Glomerular endothelial cell (primary cell): ENCODE data around the gene TBC1D2B. TPM values are rescaled to one million over a fixed set of nuclear protein-coding genes. Genes with fewer than 3 reads are reported as not detected.

Experiments used
- DNase-seq: peaks from one replicate; pipeline ENCODE4 v3.0.0-alpha.2; 2011; ENCODE audit warnings: low read depth, low spot score; ENCODE audit errors: extremely low read depth
- total RNA-seq: library from RNA; depleted of rRNA; stranded (reverse); fragments of >200 nt; gene quantifications from 2 replicates; pipeline ENCODE4 v1.2.3, GENCODE V29; 2015

TBC1D2B gene
- total RNA-seq, 1 donor from 2014 or later, result 41.5 TPM

DNA sequence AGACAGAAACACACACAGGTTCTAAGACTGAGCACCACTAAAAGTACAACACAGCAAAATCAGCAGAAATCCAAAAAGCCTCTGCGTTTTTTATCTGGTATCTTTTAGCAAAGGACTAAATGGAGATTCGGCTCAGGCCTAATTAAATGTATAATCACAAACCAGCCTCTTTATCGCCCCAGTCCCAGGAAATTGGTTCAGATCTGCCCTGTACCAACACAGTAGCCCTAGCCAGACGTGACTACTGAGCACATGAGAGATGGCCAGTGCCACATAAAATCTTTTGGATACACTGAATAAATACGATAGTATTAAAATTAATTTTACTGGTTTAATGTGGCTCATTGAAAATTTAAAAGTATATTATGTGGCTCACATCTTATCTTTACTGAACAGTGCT is 19.7 kb downstream of the TBC1D2B start:
- no peak for DNase-seq

DNA sequence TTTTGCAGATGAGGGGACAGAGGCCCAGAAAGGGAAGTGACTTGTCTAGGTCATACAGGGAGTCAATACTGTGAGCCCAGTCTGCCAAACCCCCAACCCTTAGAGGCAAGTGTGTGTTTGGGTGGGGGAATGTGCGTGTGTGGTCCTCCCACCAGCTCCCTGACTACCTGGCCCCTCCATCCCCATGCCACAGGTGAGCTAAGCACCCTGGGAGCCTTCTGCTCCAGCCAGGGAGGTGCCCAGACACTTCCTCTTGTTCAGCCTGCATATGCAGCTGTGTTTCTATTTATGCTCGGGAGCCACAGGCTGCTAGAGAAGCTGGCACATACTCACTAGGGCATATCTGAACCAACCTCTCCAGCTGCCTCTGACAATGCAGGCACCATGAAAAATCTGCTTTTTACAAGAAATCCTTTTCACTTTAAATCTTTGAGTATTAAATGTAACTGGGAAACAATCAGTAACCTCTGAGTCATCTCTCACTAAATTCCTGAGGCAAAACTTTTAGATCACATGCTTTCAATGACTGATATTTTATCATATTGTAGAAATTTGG is 20.7 kb downstream of the TBC1D2B start:
- DNase-seq, result no peak

- DNase-seq, result no peak
Measured at GRCh38 chr15:78055919-78056713, 21.4 kb downstream of the TBC1D2B start.

- no peak for DNase-seq
Measured at GRCh38 chr15:78054966-78055365, 22.5 kb downstream of the TBC1D2B start.

- DNase-seq, result no peak
Measured at GRCh38 chr15:78054518-78054917, 23.0 kb downstream of the TBC1D2B start.

GRCh38 chr15:78052545-78052944 is 25.0 kb downstream of the TBC1D2B start:
- DNase-seq, result no peak

GRCh38 chr15:78052001-78052401 is 25.5 kb downstream of the TBC1D2B start:
- no peak for DNase-seq

DNA sequence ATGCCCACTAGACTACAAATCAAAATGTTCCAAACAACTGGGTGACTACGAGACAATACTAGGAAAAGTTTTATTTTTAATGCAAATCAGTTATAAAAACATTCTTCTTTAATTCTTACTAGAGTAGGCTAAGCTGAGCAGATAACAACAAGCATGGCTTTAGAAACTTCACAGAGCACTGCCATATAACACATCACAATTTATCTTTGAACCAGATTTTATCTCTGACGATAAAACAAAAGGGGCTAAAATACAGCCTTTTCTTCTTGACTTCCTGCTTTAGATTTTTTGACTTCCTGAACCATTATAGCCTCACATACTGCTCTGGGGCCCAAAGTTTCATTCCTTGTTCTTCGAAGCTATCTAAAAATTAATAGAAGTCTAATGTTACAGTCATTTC is 25.9 kb downstream of the TBC1D2B start:
- no peak for DNase-seq

DNA sequence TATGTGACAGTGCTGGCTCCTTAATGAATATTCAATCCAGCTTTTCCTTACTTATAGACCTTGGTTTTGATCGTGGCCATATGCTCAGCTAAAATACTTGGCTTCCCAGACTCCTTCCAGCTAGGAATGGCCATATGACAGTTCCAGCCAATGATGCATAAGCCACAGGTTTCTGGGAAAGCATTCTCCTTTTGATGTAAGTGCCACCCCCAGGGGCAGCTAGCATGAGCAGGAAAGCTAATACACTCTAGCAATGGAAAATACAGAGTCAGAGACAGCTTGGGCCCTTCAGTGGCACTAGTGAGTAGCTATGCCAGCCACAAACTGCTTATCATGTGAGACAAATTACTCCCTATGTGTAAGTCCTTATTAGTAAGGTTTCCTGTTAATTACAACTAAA is 26.7 kb downstream of the TBC1D2B start:
- DNase-seq, result no peak

- DNase-seq, result no peak
Measured at GRCh38 chr15:78050441-78050809, 27.1 kb downstream of the TBC1D2B start.

GRCh38 chr15:78049691-78050440 is 27.6 kb downstream of the TBC1D2B start:
- no peak for DNase-seq

- DNase-seq, result no peak
Measured at GRCh38 chr15:78048628-78048920, 28.9 kb downstream of the TBC1D2B start.

DNA sequence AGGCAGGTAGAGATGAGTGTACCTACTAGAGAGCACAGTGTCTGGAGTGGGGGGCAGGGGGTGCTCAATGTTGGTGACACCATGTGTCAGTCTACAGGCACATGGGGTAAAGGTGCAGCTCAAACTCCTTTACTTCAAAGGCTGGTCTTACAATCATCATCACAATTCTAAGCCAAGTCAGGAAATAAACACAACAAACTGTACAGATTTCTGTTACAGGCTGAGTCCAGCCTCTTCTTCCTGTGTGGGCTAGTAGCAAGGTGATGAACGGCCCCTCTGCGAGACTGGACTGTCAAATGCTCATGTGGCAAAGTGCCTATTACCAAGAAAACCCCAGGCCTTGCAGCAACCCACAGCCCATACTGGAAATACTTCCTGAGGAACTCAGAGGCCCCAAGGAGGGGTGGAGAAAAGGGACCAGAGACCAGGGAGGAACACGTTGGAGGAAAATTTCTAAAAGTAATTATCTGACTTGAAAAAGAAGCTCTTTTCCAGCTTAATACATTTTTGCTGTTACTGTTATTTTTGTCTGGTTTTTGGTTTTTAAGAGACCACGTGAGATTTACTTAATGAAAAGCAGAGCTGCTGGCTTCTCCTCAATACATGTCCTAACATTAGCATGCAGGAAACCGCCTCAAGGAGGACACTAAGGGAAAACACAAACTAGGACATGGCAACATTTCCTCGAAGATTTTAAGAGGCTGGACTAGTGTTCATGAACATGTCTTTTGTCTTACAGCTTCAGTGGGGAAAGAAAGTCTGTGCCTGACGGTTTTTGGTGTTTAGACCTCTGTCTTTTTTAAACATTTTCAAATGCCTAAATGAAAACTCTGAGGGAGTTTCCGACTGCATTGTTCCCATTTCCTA is 29.5 kb downstream of the TBC1D2B start:
- no peak for DNase-seq

DNA sequence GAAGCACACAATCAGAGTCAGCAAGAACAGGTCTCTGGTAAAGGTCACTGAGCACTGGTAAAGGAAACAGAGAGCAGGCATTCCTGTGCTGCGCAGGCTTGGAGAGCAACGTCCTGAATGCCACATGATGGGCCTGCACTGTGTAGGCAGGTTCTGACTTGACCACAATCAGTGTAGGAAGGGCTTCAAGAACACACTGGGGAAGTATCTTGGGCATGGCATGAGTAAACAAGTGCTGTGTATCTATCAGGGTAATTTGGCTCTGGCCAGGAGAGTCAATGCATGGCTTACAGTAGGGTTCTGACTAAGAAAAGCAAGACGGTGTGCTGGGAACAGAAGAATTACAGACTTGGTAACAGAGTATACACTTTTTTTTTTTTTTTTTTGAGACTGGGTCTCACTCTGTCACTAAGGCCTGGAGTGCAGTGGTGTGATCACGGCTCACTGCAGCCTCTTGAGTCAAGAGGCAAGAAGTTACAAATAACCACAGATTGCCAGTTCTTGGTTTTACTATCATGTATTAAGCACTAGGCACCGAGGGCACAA is 30.6 kb downstream of the TBC1D2B start:
- no peak for DNase-seq

DNA sequence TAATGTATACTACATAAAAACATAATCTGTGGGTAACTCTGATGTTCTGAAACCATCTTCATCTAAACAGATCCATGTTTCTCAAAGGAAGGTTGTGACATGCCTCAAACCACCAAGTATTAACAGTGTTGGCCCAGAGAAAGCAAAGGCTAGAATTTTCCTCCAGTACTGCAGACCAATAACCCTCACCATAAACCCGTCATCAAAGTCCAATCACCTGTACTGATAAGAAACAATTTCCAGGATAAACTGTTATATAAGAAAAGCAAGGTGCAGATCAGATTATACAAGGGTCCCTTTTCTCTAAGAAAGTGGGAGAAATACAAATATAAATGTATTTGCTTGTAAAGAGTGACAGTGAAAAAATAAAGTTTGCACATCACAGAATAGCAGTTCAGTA is 32.3 kb downstream of the TBC1D2B start:
- DNase-seq, result no peak

GRCh38 chr15:78044407-78045155 is 32.9 kb downstream of the TBC1D2B start:
- DNase-seq, result no peak

- DNase-seq, result no peak
Measured at GRCh38 chr15:78041946-78042345, 35.6 kb downstream of the TBC1D2B start.

DNA sequence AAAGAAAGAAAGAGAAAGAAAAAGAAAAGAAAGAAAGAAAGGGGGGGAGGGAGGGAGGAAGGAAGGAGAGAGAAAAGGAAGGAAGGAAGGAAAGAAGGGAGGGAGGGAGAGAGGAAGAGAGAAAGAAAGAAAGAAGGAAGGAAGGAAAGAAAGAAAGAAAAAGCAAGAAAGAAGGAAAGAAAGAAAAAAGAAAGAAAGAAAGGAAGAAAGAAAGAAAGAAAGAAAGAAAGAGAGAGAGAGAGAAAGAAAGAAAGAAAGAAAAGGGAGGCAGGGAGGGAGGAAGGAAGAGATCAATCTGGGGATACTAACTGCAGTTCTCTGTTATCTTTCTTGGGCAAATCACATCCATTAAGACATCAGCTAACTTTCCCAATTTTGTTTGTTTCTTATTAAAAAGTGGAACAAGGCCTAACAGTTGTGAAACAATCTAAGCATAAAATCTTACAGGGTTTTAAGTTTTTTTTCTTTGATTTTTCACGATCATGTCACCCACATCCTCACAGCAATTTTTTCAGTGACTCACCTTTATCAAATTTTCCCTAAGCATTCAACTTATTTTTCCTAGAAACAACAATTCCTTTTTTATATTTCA is 36.8 kb downstream of the TBC1D2B start:
- no peak for DNase-seq

DNA sequence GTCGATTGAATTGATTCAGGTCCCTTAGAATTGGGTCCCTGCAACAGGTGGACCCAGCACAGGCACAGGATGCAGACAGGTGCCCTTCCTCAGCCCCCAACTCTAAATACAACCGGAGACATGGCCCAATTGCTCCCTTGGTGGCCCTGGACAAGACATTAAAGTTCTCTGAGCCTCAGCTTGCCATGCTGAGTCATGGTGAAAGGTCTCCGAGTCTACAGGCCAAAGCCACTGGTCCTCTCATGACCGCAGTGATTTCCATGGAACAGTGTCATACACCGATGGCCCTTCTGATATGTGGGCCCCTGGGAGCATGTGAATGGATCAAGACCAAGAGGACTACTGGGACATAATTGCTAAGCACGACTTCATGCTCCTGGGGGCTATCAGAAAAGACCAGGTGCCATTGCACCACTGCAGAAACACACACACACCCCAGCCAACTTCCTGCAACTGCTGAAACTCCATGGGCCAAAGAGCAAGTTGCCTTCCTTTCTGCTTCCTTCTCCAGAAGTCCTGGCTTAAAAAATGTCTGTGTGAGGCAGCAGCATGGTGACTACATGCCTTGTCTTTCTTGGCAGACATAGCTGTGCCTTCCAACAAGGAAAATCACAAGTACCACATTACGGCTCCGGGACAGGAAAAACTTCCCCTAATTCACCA is 38.8 kb downstream of the TBC1D2B start:
- DNase-seq, result no peak
